ENCODE results near the gene BROX.

Gene BROX

DNA sequence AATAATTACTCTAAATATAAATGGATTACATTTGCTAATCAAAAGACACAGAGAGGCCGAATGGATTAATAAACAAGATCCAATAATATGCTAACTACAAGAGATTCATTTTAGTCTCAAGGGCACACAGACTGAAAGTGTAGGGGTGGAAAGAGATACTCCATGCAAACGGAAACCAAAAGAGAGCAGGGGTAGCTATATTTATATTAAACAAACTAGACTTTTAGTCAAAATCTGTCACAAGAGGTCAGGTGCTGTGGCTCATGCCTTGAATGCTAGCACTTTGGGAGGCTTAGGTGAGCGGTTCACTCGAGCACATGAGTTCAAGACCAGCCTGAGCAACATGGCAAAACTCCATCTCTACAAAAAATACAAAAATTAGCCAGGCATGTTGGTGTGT is 68.9 kb downstream of the BROX start:
- no peak for DNase-seq

DNA sequence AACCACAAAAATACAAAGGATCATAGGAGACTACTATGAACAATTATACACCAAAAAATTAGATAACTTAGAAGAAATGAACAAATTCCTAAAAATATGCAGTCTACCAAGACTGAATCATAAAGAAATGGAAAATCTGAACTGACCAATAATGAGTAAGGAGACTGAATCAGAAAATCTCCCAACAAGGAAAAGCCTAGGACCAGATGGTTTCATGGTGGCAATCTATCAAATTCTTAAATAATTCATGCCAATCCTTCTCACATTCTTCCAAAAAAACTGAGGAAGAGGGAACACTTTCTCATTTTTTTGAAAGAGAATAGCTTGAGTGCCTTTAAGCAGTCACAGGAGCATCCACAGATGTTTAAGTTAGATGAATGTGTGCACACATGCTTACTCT is 70.7 kb downstream of the BROX start:
- DNase-seq = no peak

DNA sequence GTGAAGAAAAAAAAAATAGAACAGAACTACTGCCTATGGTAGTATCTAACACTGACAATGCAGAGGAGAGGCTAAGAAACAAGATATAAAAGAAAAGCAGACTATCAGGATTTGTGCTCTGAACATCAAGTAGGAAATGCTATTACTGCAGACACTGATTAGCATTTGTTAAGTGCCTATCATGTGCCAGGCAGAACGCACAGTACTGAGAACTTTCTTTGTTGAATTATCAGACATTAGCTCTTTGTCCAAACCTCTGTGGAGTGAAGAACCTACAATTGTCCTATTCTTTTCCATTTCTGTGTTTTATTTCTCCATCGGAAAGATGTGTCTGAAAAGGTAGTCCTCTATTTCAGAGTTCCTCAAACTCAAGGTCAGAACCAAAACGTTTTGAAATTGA is 72.0 kb downstream of the BROX start:
- no peak for DNase-seq

Measured in NCI-H510A treated with DMSO at 0.1 percent for 48 hours (cell line).